GM20431 (cell line): ENCODE results near the gene LRRC71.

Experiments
- in situ Hi-C: fragments of 300-500 bp; cut with MseI, MboI; formaldehyde crosslinking; loops from one replicate; pipeline ENCODE4 v1.15.0; 2020; ENCODE audit warnings: low sequenced_read_pairs; ENCODE audit not compliant: unreplicated experiment

The LRRC71 gene

GRCh38 chr1:156973417-156973816 lies 53.0 kb downstream of the LRRC71 start:
- in situ Hi-C loops = no loop called here

- in situ Hi-C loops = no loop called here
These were observed 54.7 kb downstream of the LRRC71 start for GRCh38 chr1:156975084-156975483.

- in situ Hi-C loops = no loop called here
These were observed 60.1 kb downstream of the LRRC71 start for GRCh38 chr1:156980551-156980950.
